ENCODE results near the gene MCC.

DNA sequence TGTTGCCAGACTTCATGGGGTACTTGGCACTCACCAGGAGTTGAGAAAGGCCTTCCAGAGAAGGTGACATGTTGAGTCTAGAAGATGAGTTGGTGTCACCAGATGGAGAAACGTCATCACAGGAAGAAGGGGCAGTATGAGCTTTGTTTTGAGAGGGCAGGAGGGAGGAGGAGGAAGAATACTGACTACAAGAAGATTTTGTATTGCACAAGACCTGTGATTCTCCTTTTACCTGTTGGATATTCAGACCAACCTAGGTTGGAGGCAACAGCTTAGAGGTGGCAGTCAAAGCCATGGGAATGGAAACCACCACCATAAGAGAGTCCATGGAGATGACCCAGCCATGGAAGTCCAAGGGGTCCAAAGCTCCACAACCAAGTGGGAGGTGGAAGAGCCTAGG lies 207.7 kb downstream of the MCC start:
- no peak for TF ChIP-seq CTCF (IDR thresholded peaks at IDR 0.05)
- TF ChIP-seq POLR2A (IDR thresholded peaks at IDR 0.05): no peak

Data from uterus (tissue), 2 donors.